ENCODE measurements around the gene C1orf21. TPM values are rescaled to one million over a fixed set of nuclear protein-coding genes. Genes with fewer than 3 reads are reported as not detected.

C1orf21 gene
- total RNA-seq, 2 experiments from 2014 or later, result 7.7 to 8.8 TPM

- no peak for DNase-seq
- Mint-ChIP-seq H3K27me3 (peaks cover 8% of the 10 kb centered on the region), H3K4me1 (no peaks in the 10 kb centered on the region), H3K4me3 (no peak overlapping the region), H3K27ac (no peak overlapping the region), H3K36me3 (ENCODE audit: low read depth) (no peaks in the 10 kb centered on the region), H3K9me3 (no peaks in the 10 kb centered on the region)
- ChIA-PET CTCF (no interaction called here), POLR2A (no interaction called here)
Measured at GRCh38 chr1:184406479-184406878, 19.6 kb downstream of the C1orf21 start.

GRCh38 chr1:184407816-184408510 is 21.1 kb downstream of the C1orf21 start:
- H3K9me3 Mint-ChIP-seq, result no peaks in the 10 kb centered on the region
- no peaks in the 10 kb centered on the region for H3K4me1 Mint-ChIP-seq
- POLR2A ChIA-PET, result no interaction called here
- CTCF ChIA-PET, result interaction anchor here (0.6 kb wide), 1 partner anchor 234 kb away, joined by 3 read pairs; no protein-coding TSS in a partner anchor
- no peak overlapping the region for H3K4me3 Mint-ChIP-seq
- H3K27me3 Mint-ChIP-seq, result peaks cover 6% of the 10 kb centered on the region
- DNase-seq, result no peak
- H3K27ac Mint-ChIP-seq, result no peak overlapping the region
- H3K36me3 Mint-ChIP-seq (ENCODE audit: low read depth), result no peaks in the 10 kb centered on the region

- H3K4me3 Mint-ChIP-seq, result no peak overlapping the region
- no peak overlapping the region for H3K27ac Mint-ChIP-seq
- H3K9me3 Mint-ChIP-seq, result no peaks in the 10 kb centered on the region
- ChIA-PET POLR2A (no interaction called here), CTCF (no interaction called here)
- peaks cover 6% of the 10 kb centered on the region for H3K27me3 Mint-ChIP-seq
- no peaks in the 10 kb centered on the region for H3K36me3 Mint-ChIP-seq (ENCODE audit: low read depth)
- H3K4me1 Mint-ChIP-seq, result no peaks in the 10 kb centered on the region
- DNase-seq, result no peak
Measured at GRCh38 chr1:184408580-184408979, 21.8 kb downstream of the C1orf21 start.

GRCh38 chr1:184409011-184409410 is 22.2 kb downstream of the C1orf21 start:
- Mint-ChIP-seq H3K4me3 (no peak overlapping the region), H3K27ac (no peak overlapping the region), H3K36me3 (ENCODE audit: low read depth) (no peaks in the 10 kb centered on the region), H3K27me3 (peaks cover 6% of the 10 kb centered on the region), H3K4me1 (no peaks in the 10 kb centered on the region), H3K9me3 (no peaks in the 10 kb centered on the region)
- ChIA-PET POLR2A (no interaction called here), CTCF (no interaction called here)
- DNase-seq, result no peak

- no peak overlapping the region for H3K4me3 Mint-ChIP-seq
- no peaks in the 10 kb centered on the region for H3K9me3 Mint-ChIP-seq
- H3K27me3 Mint-ChIP-seq, result peaks cover 17% of the 10 kb centered on the region
- no peak overlapping the region for H3K27ac Mint-ChIP-seq
- H3K36me3 Mint-ChIP-seq (ENCODE audit: low read depth), result no peaks in the 10 kb centered on the region
- no peak for DNase-seq
- no peaks in the 10 kb centered on the region for H3K4me1 Mint-ChIP-seq
- POLR2A ChIA-PET, result no interaction called here
- CTCF ChIA-PET, result no interaction called here
Measured at GRCh38 chr1:184412472-184412871, 25.6 kb downstream of the C1orf21 start.

- H3K27ac Mint-ChIP-seq, result no peak overlapping the region
- no peak for DNase-seq
Measured at GRCh38 chr1:184416481-184416880, 29.7 kb downstream of the C1orf21 start.

GRCh38 chr1:184416946-184417345 is 30.1 kb downstream of the C1orf21 start:
- Mint-ChIP-seq H3K4me3 (no peak overlapping the region), H3K27me3 (peaks cover 25% of the 10 kb centered on the region), H3K4me1 (no peaks in the 10 kb centered on the region), H3K9me3 (no peaks in the 10 kb centered on the region), H3K36me3 (ENCODE audit: low read depth) (no peaks in the 10 kb centered on the region), H3K27ac (no peak overlapping the region)
- POLR2A ChIA-PET, result no interaction called here
- DNase-seq, result no peak
- CTCF ChIA-PET, result no interaction called here

More at GRCh38 chr1:184416481-184416880, 29.7 kb downstream of the C1orf21 start:
- Mint-ChIP-seq H3K4me1 (no peaks in the 10 kb centered on the region), H3K27me3 (peaks cover 25% of the 10 kb centered on the region), H3K4me3 (no peak overlapping the region), H3K9me3 (no peaks in the 10 kb centered on the region), H3K36me3 (ENCODE audit: low read depth) (no peaks in the 10 kb centered on the region)
- ChIA-PET POLR2A (no interaction called here), CTCF (no interaction called here)

- ChIA-PET CTCF (no interaction called here), POLR2A (no interaction called here)
- Mint-ChIP-seq H3K27ac (no peak overlapping the region), H3K4me3 (no peak overlapping the region), H3K9me3 (no peaks in the 10 kb centered on the region), H3K36me3 (ENCODE audit: low read depth) (no peaks in the 10 kb centered on the region), H3K4me1 (no peaks in the 10 kb centered on the region), H3K27me3 (peaks cover 25% of the 10 kb centered on the region)
- DNase-seq, result no peak
Measured at GRCh38 chr1:184417916-184418315, 31.1 kb downstream of the C1orf21 start.

GRCh38 chr1:184418652-184419349 is 32.0 kb downstream of the C1orf21 start:
- Mint-ChIP-seq H3K4me3 (no peak overlapping the region), H3K4me1 (no peaks in the 10 kb centered on the region)
- POLR2A ChIA-PET, result no interaction called here

GRCh38 chr1:184419350-184420161 is 32.7 kb downstream of the C1orf21 start:
- DNase-seq, result no peak
- Mint-ChIP-seq H3K36me3 (ENCODE audit: low read depth) (no peaks in the 10 kb centered on the region), H3K4me1 (no peaks in the 10 kb centered on the region), H3K27ac (no peak overlapping the region), H3K4me3 (no peak overlapping the region), H3K27me3 (peaks cover 25% of the 10 kb centered on the region), H3K9me3 (no peaks in the 10 kb centered on the region)
- ChIA-PET POLR2A (no interaction called here), CTCF (no interaction called here)

More at GRCh38 chr1:184418652-184419349, 32.0 kb downstream of the C1orf21 start:
- H3K9me3 Mint-ChIP-seq, result no peaks in the 10 kb centered on the region
- DNase-seq, result no peak
- H3K27me3 Mint-ChIP-seq, result peaks cover 25% of the 10 kb centered on the region
- CTCF ChIA-PET, result no interaction called here
- no peak overlapping the region for H3K27ac Mint-ChIP-seq
- no peaks in the 10 kb centered on the region for H3K36me3 Mint-ChIP-seq (ENCODE audit: low read depth)

- CTCF ChIA-PET, result no interaction called here
- H3K36me3 Mint-ChIP-seq (ENCODE audit: low read depth), result no peaks in the 10 kb centered on the region
- H3K4me3 Mint-ChIP-seq, result no peak overlapping the region
- H3K4me1 Mint-ChIP-seq, result no peaks in the 10 kb centered on the region
- H3K27ac Mint-ChIP-seq, result no peak overlapping the region
- POLR2A ChIA-PET, result no interaction called here
- H3K9me3 Mint-ChIP-seq, result no peaks in the 10 kb centered on the region
- DNase-seq, result no peak
- H3K27me3 Mint-ChIP-seq, result peaks cover 11% of the 10 kb centered on the region
Measured at GRCh38 chr1:184422490-184423233, 35.8 kb downstream of the C1orf21 start.

GRCh38 chr1:184423649-184424048 is 36.8 kb downstream of the C1orf21 start:
- Mint-ChIP-seq H3K4me1 (no peaks in the 10 kb centered on the region), H3K27me3 (peaks cover 11% of the 10 kb centered on the region), H3K27ac (no peak overlapping the region), H3K36me3 (ENCODE audit: low read depth) (no peaks in the 10 kb centered on the region), H3K4me3 (no peak overlapping the region), H3K9me3 (no peaks in the 10 kb centered on the region)
- POLR2A ChIA-PET, result no interaction called here
- CTCF ChIA-PET, result no interaction called here
- no peak for DNase-seq

GRCh38 chr1:184424157-184424556 is 37.3 kb downstream of the C1orf21 start:
- Mint-ChIP-seq H3K36me3 (ENCODE audit: low read depth) (no peaks in the 10 kb centered on the region), H3K9me3 (no peaks in the 10 kb centered on the region), H3K4me1 (no peaks in the 10 kb centered on the region), H3K4me3 (no peak overlapping the region), H3K27ac (no peak overlapping the region), H3K27me3 (peaks cover 10% of the 10 kb centered on the region)
- CTCF ChIA-PET, result no interaction called here
- DNase-seq, result no peak
- POLR2A ChIA-PET, result no interaction called here

Data from activated CD4-positive, alpha-beta memory T cell treated with anti-CD3 and anti-CD28 coated beads, Interleukin-2, amount 10 ng/mL, durations not matched to agents 7 days and 5 days (primary cell).